HG03159 (cell line): ENCODE measurements around the gene TGM3.

Experiments
- ATAC-seq: cut with Tn5 transposase; IDR thresholded peaks from one replicate; pipeline ENCODE4 v1.9.1; 2021; ENCODE audit warnings: mild to moderate bottlenecking, moderate library complexity; ENCODE audit not compliant: unreplicated experiment

TGM3 gene

GRCh38 chr20:2283706-2284423 lies 11.9 kb upstream of the TGM3 start:
- ATAC-seq: no peak

- ATAC-seq: no peak
Measured at GRCh38 chr20:2285193-2285592, 10.6 kb upstream of the TGM3 start.

- no peak for ATAC-seq
Measured at GRCh38 chr20:2285613-2286012, 10.2 kb upstream of the TGM3 start.

- ATAC-seq: no peak
Measured at GRCh38 chr20:2287504-2287903, 8.3 kb upstream of the TGM3 start.

GRCh38 chr20:2289475-2289874 lies 6.3 kb upstream of the TGM3 start:
- no peak for ATAC-seq

GRCh38 chr20:2290486-2290885 lies 5.3 kb upstream of the TGM3 start:
- no peak for ATAC-seq

- no peak for ATAC-seq
Measured at GRCh38 chr20:2292416-2293110, 3.2 kb upstream of the TGM3 start.

- no peak for ATAC-seq
Measured at GRCh38 chr20:2293486-2293885, 2.3 kb upstream of the TGM3 start.

- no peak for ATAC-seq
Measured at GRCh38 chr20:2293971-2294370, 1.8 kb upstream of the TGM3 start.

- ATAC-seq: no peak
Measured at GRCh38 chr20:2295286-2295685, 515 bp upstream of the TGM3 start.

GRCh38 chr20:2296524-2297356 lies 939 bp downstream of the TGM3 start:
- ATAC-seq: no peak

GRCh38 chr20:2297357-2297728 lies 1.5 kb downstream of the TGM3 start:
- no peak for ATAC-seq

- ATAC-seq: no peak
Measured at GRCh38 chr20:2298116-2298515, 2.3 kb downstream of the TGM3 start.

- no peak for ATAC-seq
Measured at GRCh38 chr20:2298701-2299100, 2.9 kb downstream of the TGM3 start.

GRCh38 chr20:2299301-2299700 lies 3.5 kb downstream of the TGM3 start:
- ATAC-seq: no peak

GRCh38 chr20:2300002-2300401 lies 4.2 kb downstream of the TGM3 start:
- no peak for ATAC-seq

GRCh38 chr20:2300420-2300819 lies 4.6 kb downstream of the TGM3 start:
- ATAC-seq: no peak

- peak; percentile 72 for ATAC-seq
Measured at GRCh38 chr20:2301164-2301622, 5.4 kb downstream of the TGM3 start.

GRCh38 chr20:2302384-2303060 lies 6.7 kb downstream of the TGM3 start:
- no peak for ATAC-seq

- no peak for ATAC-seq
Measured at GRCh38 chr20:2303673-2304072, 7.9 kb downstream of the TGM3 start.

- no peak for ATAC-seq
Measured at GRCh38 chr20:2304180-2304579, 8.4 kb downstream of the TGM3 start.
